HG02571 (cell line): Measurements from ENCODE around the gene GCSAM.

ENCODE experiments used
- ATAC-seq: cut with Tn5 transposase; IDR thresholded peaks from one replicate; pipeline ENCODE4 v1.9.1; 2021; ENCODE audit warnings: mild to moderate bottlenecking, moderate library complexity; ENCODE audit not compliant: unreplicated experiment

The GCSAM gene

GRCh38 chr3:112109322-112109721 is 23.7 kb downstream of the GCSAM start:
- ATAC-seq: no peak

- ATAC-seq: no peak
Observed at GRCh38 chr3:112104774-112105173, 28.3 kb downstream of the GCSAM start.

- no peak for ATAC-seq
Observed at GRCh38 chr3:112101916-112102315, 31.1 kb downstream of the GCSAM start.

- ATAC-seq: no peak
Observed at GRCh38 chr3:112097378-112097777, 35.7 kb downstream of the GCSAM start.

- no peak for ATAC-seq
Observed at GRCh38 chr3:112096176-112096575, 36.9 kb downstream of the GCSAM start.

- no peak for ATAC-seq
Observed at GRCh38 chr3:112095731-112096130, 37.3 kb downstream of the GCSAM start.

- no peak for ATAC-seq
Observed at GRCh38 chr3:112093180-112093522, 39.9 kb downstream of the GCSAM start.

- no peak for ATAC-seq
Observed at GRCh38 chr3:112092496-112093179, 40.4 kb downstream of the GCSAM start.

GRCh38 chr3:112090887-112091586 is 42.0 kb downstream of the GCSAM start:
- no peak for ATAC-seq

GRCh38 chr3:112089956-112090886 is 42.8 kb downstream of the GCSAM start:
- no peak for ATAC-seq

- no peak for ATAC-seq
Observed at GRCh38 chr3:112088944-112089343, 44.1 kb downstream of the GCSAM start.

GRCh38 chr3:112087746-112088145 is 45.3 kb downstream of the GCSAM start:
- no peak for ATAC-seq

- no peak for ATAC-seq
Observed at GRCh38 chr3:112086875-112087524, 46.0 kb downstream of the GCSAM start.

GRCh38 chr3:112086076-112086854 is 46.8 kb downstream of the GCSAM start, which contains the start of gene C3orf52:
C3orf52 (plus strand) TSS chr3:112086389; CDS start chr3:112086408, 19 bp downstream.
- ATAC-seq: peak; percentile 93

- ATAC-seq: no peak
Observed at GRCh38 chr3:112085735-112086075, 47.3 kb downstream of the GCSAM start.

GRCh38 chr3:112084980-112085705 is 47.9 kb downstream of the GCSAM start:
- ATAC-seq: no peak

- no peak for ATAC-seq
Observed at GRCh38 chr3:112083239-112083638, 49.8 kb downstream of the GCSAM start.

GRCh38 chr3:112078125-112079083 is 54.6 kb downstream of the GCSAM start:
- ATAC-seq: no peak
